Renal cortex interstitium (tissue), 11 donors: ENCODE data around the gene NID2. TPM values are rescaled to one million over a fixed set of nuclear protein-coding genes. Genes with fewer than 3 reads are reported as not detected.
A peak's percentile ranks its signal among the peaks of the same experiment; 100 is the strongest.

ENCODE experiments used
- DNase-seq, 11 donors: peaks; one replicate each; pipeline ENCODE4 v3.0.0-alpha.2; 2013; ENCODE audit warnings: low read depth in 9 of 11, low spot score in 4 of 11; ENCODE audit errors: extremely low read depth in 1 of 11
- polyA plus RNA-seq, 3 donors: library from polyadenylated mRNA; unstranded; fragments of 120-200 nt; gene quantifications; one replicate each; pipeline ENCODE4 v1.2.1, GENCODE V29; 2013; ENCODE audit not compliant: insufficient read length in 3 of 3

NID2 gene
- polyA plus RNA-seq, 3 donors, result 92.6 to 122 (median 106) TPM

DNA sequence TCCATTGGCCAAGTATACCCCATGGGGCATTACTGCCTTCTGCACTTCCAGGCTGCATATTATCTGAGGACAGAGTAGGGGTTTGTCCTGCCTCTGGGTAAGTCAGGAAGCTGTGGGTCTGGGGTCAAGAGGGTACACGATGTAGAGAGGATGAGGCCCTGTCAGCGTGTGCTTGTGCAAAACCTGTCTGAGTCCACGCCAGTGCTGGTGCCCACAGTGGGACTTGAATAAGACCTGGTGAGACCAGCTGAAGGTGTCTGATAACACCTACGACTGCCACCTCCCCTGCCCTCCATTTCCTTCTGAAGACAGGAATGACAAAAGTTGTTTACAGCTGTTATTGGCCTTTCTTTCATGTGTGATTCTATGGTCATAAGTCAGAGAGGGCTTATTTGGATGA, 22.1 kb upstream of the NID2 start:
- DNase-seq, result no peak

- DNase-seq, result no peak
Measured at GRCh38 chr14:52089218-52089617, 20.4 kb upstream of the NID2 start.

GRCh38 chr14:52086711-52087110, 17.9 kb upstream of the NID2 start:
- DNase-seq, result no peak

GRCh38 chr14:52082903-52083302, 14.0 kb upstream of the NID2 start:
- DNase-seq, result no peak

GRCh38 chr14:52081964-52082363, 13.1 kb upstream of the NID2 start:
- no peak for DNase-seq

DNA sequence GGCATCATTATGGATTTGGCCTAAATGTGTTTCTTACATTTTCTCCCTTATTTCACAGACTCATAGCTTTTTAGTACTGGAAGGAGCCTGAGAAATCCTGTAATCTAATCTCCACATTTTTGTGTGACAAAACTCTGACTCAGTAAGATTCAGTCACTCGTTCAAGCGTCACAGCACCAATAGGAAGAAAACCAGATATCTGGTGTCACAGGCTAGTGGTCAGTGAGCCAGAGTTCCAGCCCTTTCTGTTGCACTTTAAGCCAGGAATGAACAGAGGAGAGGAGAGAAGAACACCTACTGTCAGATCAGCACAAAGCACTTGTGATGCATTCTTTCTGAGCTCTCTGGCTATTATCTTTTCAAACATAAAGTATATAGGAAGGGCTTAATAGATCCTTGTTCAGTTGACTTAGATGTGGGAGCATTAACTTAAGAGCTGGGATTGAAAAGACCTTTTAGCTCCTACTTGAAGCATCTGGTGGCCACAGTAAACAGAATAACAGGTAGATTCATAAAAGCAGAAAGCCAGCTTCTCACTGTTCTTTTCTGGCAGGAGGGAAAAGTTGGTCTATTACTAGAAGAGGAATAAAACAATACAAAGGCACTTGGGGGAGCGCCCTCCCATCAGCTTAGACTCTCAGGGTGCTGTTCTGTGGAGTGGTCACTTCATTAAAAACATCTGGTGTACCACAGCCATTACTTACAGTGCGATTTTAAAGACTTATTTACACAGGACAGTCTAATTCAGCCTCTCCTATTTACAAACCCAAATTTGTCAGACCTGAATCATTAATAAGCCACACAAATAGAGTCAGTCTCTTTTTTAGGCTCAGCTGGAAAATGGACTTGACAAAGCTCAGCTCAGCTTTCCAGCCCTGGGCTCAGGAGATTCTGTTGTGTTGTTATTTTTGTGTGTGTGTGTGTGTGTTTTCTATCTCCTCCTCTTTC, 12.2 kb upstream of the NID2 start:
- peak in 4 of 11 donors; percentile 34 to 58 (median 35) for DNase-seq

DNA sequence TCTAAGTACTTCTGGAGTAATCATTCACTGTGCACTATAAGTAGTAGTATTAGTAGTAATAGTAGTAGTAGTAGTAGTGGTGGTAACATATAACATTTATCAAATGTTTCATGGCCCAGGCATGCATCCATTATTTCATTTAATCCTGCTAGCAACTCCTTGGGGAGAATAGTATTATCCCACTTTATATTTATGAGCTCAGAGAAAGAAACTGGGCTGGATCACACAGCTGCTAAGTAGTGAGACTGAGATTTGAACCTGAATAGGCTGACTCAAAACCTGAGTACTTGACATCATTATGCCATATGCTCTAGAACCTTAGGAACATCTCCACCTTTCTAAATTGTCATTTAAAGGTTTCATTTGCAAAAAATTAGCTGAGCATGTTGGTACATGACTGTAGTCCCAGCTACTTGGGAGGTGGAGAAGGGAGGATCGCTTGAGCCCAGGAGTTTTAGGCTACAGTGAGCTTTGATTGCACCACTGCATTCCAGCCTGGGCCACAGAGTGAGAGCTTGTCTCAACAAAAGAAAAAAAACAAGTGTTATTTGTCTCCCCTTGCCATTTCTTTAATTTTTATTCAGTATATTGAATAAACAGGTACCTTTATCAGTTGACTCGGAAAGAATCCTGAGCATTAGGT, 11.4 kb upstream of the NID2 start:
- no peak for DNase-seq

DNA sequence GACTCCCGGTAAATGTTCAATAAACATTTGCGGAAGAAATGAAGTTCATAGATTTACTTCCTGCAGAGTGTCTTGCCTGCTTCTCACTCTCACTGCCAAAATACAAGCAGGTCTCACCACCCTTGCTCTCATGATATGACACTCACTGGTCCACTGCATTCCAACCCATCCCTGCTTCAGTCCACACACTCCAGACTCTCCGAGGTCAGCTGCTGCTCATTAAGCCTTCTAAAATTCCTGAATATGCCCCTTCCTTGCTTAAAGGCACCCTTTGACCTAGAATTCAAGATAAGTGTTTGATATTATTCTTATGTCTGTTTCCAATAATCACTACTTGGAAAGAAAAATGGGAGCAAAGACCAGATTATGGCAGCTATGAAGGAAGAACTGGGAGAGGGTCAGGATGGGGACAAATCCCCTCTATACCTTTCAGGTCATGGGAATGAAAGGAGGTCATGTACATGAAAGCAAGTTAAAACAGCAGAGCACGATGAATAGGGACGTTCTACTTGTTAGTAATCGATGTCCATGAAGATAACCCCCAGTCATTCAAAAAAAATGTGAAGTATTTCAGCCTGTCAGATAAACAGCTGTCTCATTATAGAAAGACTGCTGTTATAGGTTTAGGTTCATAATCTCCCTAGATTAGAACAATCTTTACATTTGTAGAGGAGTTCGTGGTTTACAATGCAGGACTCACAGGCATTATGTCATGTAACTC, 10.5 kb upstream of the NID2 start:
- DNase-seq, result no peak

DNA sequence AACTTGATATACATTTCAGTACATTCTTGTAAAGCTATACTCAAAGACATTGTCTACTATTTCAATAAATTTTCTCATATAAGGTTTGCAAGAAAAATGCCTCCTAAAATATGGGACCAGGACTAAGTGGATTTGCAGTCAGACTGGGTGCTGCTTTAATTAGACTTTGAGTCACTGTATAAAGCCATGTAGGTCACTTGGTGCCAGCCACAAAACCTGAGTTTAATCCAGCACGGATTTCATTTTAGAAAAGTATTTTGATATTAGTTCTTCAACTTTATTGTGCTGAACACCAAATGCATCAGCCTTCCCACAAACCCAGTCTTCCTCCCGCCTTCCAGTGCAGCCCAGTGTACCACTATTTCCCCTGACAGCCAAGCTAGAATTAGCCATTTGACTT, 9.9 kb upstream of the NID2 start:
- no peak for DNase-seq

DNA sequence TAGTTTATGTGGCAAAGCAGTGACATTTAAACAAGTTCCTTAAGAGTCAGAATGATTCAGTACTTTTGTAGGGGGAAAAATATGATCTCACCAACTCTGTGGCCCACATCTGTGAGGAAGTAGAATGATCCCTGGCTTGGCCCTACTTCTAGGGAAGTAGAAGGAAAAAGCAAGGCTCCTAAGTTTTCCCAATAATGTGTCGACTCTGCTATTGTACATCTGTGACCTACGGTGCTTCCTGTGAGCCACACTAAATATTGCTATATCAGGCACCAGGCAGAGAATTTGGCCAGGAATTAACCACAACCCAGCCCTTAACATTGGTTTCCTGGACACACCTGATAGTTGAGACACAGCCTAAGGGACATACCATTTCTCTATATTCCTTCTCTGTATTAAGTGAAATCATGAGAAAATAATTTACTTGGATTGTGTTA, 9.3 kb upstream of the NID2 start:
- DNase-seq, result no peak

DNA sequence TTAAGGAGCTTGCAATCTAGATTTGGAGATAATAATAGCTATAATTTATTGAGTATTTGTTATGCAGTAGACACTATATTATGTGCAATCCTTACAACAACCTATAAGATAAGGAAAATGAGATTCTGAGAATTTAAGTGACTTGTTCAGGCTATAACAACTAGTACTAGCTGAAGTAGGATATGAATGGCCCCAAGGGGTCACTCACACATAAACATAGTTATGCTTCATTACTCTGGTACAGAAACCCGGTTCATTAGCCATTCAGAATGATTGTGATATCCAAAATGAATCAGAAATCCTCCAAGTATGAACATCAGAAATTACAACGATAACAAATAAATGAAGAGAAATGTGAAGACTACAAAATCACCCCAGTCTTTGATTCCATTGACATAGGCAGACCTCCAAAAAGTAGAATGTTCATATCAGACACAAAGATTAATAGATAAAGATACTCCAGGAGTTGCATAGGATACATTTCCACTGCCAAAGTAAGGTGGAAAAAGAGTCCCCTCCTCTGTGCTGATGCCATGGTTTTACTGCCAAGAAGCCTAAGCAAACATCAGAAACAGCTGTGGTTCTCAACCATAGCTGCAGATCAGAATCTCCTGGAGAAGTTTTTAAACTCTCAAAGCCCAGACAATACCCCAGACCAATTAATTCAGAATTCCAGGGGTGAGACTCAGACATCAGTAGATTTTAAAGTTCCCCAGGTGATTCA, 8.6 kb upstream of the NID2 start:
- no peak for DNase-seq

DNA sequence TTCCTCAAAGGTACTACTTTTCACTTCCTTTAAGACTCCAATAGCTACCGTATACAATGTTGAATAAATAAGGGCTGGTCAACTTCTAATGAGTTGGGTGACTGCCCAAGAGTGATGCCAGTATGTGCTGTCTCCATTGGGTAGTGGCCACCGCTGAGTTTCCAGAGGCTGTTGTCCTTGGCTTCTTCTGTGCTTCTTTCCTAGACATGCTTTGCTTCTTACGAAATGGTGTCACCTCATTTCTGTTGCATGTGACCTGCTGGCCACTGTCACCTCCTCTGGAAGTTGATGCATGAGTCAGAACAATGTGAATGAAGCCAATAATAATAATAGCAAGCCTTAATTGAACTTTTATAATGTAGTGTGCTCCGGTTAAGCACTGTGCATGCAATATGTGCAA, 7.5 kb upstream of the NID2 start:
- no peak for DNase-seq

GRCh38 chr14:52075371-52075770, 6.5 kb upstream of the NID2 start:
- DNase-seq, result no peak

GRCh38 chr14:52073251-52073650, 4.4 kb upstream of the NID2 start:
- DNase-seq, result no peak

- no peak for DNase-seq
Measured at GRCh38 chr14:52072266-52072780, 3.5 kb upstream of the NID2 start.

DNA sequence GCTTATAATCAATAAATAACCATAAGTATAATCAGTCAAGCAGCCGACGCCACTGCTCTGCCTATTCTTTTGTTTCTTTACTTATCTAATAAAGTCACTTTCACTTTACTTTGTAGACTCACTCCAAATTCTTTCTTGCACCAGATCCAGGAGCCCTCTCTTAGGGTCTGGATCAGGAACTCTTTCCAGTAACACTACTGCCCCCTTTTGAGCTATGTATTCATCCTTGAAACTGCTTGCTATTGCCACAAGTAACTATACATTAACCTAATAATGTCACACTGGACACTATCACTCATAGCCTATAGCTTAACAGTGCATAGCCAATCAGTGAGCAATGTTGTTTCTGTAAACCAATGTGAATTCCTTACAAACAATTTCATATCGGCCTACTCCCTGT, 2.8 kb upstream of the NID2 start:
- no peak for DNase-seq

DNA sequence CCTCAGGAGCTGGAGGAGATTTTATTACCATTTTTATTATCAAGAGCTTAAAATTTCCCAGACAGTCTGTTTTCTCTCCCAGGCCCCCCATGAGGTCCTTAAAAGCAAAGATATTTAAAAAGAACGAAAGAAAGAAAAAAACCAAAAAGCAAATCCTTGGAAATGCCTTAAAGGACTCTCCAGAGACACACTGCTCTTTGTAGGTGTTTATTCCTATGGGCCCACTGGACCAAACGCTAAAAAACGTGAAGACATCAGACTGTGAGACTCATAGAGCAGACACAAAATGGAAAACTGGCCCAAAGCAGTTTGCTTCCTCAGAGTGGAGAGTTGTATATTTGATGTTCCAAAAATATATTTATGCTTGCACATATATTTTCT, 1.2 kb upstream of the NID2 start:
- no peak for DNase-seq

- peak in 4 of 11 donors; percentile 31 to 34 (median 33) for DNase-seq
Measured at GRCh38 chr14:52069307-52070050, 620 bp upstream of the NID2 start.
